OCI-LY3 (cell line): Measurements from ENCODE around the gene GCG.

Source experiments
- EZH2phosphoT487 ChIP-seq: fragments of 200-600 bp; shearing (Covaris generic); IDR thresholded peaks from 2 replicates; pipeline ENCODE4 v1.6.1; 2018; ENCODE audit warnings: antibody characterized with exemption, mixed run types, low read depth
- TF ChIP-seq, protein P1 (sequence below): fragments of 200-600, 300-600 bp; sonication (generic); IDR thresholded peaks from 2 replicates; pipeline ENCODE4 v1.5.1; 2014; ENCODE audit warnings: antibody characterized with exemption, low read length, low read depth

GRCh38 chr2:162153608-162154224, 1.7 kb upstream of the GCG start:
- TF ChIP-seq, protein P1, sequence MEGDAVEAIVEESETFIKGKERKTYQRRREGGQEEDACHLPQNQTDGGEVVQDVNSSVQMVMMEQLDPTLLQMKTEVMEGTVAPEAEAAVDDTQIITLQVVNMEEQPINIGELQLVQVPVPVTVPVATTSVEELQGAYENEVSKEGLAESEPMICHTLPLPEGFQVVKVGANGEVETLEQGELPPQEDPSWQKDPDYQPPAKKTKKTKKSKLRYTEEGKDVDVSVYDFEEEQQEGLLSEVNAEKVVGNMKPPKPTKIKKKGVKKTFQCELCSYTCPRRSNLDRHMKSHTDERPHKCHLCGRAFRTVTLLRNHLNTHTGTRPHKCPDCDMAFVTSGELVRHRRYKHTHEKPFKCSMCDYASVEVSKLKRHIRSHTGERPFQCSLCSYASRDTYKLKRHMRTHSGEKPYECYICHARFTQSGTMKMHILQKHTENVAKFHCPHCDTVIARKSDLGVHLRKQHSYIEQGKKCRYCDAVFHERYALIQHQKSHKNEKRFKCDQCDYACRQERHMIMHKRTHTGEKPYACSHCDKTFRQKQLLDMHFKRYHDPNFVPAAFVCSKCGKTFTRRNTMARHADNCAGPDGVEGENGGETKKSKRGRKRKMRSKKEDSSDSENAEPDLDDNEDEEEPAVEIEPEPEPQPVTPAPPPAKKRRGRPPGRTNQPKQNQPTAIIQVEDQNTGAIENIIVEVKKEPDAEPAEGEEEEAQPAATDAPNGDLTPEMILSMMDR: peak; percentile 89
- TF ChIP-seq EZH2phosphoT487: no peak
